Lung microvascular endothelial cell (primary cell): ENCODE data around the gene NUP133. TPM values are rescaled to one million over a fixed set of nuclear protein-coding genes. Genes with fewer than 3 reads are reported as not detected.
"Not testable (repeated sequence)": the region's sequence is repeated elsewhere in the genome, so short reads cannot be mapped to it uniquely, and the experiment has no call there.

Experiments
- DNase-seq, 2 donors: peaks; one replicate each; pipeline versions ENCODE4 v3.0.0 to v3.0.0-alpha.2; 2010; ENCODE audit warnings: low read depth in 2 of 2
- total RNA-seq: library from RNA; depleted of rRNA; stranded (reverse); fragments of >200 nt; gene quantifications from 2 replicates; pipeline ENCODE4 v1.2.1, GENCODE V29; 2014

Gene NUP133
- total RNA-seq, 1 donor from 2014 or later: 27.8 TPM

GRCh38 chr1:229420224-229420623, 87.9 kb downstream of the NUP133 start:
- no peak for DNase-seq

GRCh38 chr1:229418586-229418985, 89.6 kb downstream of the NUP133 start:
- not testable (repeated sequence) for DNase-seq

GRCh38 chr1:229412810-229413209, 95.3 kb downstream of the NUP133 start:
- DNase-seq: not testable (repeated sequence)

GRCh38 chr1:229412056-229412455, 96.1 kb downstream of the NUP133 start:
- no peak for DNase-seq

GRCh38 chr1:229411434-229412055, 96.6 kb downstream of the NUP133 start:
- no peak for DNase-seq

GRCh38 chr1:229410692-229411433, 97.3 kb downstream of the NUP133 start:
- peak; percentile 21 to 24 for DNase-seq

- DNase-seq: no peak
These were observed 97.8 kb downstream of the NUP133 start for GRCh38 chr1:229410370-229410691.

- DNase-seq: no peak
These were observed 98.3 kb downstream of the NUP133 start for GRCh38 chr1:229409616-229410369.

- no peak for DNase-seq
These were observed 99.6 kb downstream of the NUP133 start for GRCh38 chr1:229408458-229409037.

- no peak for DNase-seq
These were observed 100.7 kb downstream of the NUP133 start for GRCh38 chr1:229407206-229408026.

GRCh38 chr1:229406798-229407197, 101.3 kb downstream of the NUP133 start:
- DNase-seq: no peak

- no peak for DNase-seq
These were observed 104.6 kb downstream of the NUP133 start for GRCh38 chr1:229403573-229403972.

- DNase-seq: no peak
These were observed 105.1 kb downstream of the NUP133 start for GRCh38 chr1:229402993-229403392.

GRCh38 chr1:229402329-229402728, 105.8 kb downstream of the NUP133 start:
- DNase-seq: not testable (repeated sequence)

- DNase-seq: no peak
These were observed 110.4 kb downstream of the NUP133 start for GRCh38 chr1:229397762-229398161.

- DNase-seq: no peak
These were observed 111.4 kb downstream of the NUP133 start for GRCh38 chr1:229396585-229397206.

GRCh38 chr1:229394517-229394916, 113.6 kb downstream of the NUP133 start:
- not testable (repeated sequence) for DNase-seq

- DNase-seq: no peak
These were observed 115.2 kb downstream of the NUP133 start for GRCh38 chr1:229392936-229393335.
